Peyer's patch (tissue), 4 donors: ENCODE results near the gene MYO9B. TPM values are rescaled to one million over a fixed set of nuclear protein-coding genes. Genes with fewer than 3 reads are reported as not detected.
"Not testable (repeated sequence)": the region's sequence is repeated elsewhere in the genome, so short reads cannot be mapped to it uniquely, and the experiment has no call there.

Experiments
- DNase-seq, 3 donors: peaks; one replicate each; pipeline ENCODE4 v3.0.0-alpha.2; 2017 to 2019
- H3K27ac ChIP-seq, 4 donors: fragments of 200-600 bp; sonication (generic); one replicate each; pipeline ENCODE4 v1.5.1; 2016 to 2019
- H3K27me3 ChIP-seq, 2 donors: fragments of 200-600 bp; sonication (generic); one replicate each; pipeline ENCODE4 v1.5.1; 2019
- H3K36me3 ChIP-seq, 3 donors: fragments of 200-600 bp; sonication (generic); one replicate each; pipeline ENCODE4 v1.5.1; 2016 to 2019
- H3K4me1 ChIP-seq, 4 donors: fragments of 200-600 bp; sonication (generic); one replicate each; pipeline ENCODE4 v1.5.1; 2016 to 2019
- H3K4me3 ChIP-seq, 4 donors: fragments of 200-600 bp; sonication (generic); 1 replicate in 3 of 4; 2 replicates in 1 of 4; pipeline ENCODE4 v1.5.1; 2016 to 2019; ENCODE audit warnings: mild to moderate bottlenecking in 1 of 4
- H3K9me3 ChIP-seq, 4 donors: fragments of 200-600 bp; sonication (generic); one replicate each; pipeline ENCODE4 v1.5.1; 2016 to 2019; ENCODE audit warnings: mild to moderate bottlenecking in 1 of 4
- CTCF ChIP-seq, 6 experiments: fragments of 450-650 bp in 4 of 6; fragments of 200-600 bp in 2 of 6; sonication (generic) in 1 of 6; IDR thresholded peaks; one replicate each; pipeline ENCODE4 v1.5.1; 2017 to 2019; ENCODE audit warnings: antibody characterized with exemption in 6 of 6, mild to moderate bottlenecking in 3 of 6, moderate library complexity in 1 of 6
- POLR2A ChIP-seq, 2 donors: fragments of 450-650 bp; IDR thresholded peaks; one replicate each; pipeline ENCODE4 v1.5.1; 2017; ENCODE audit warnings: antibody characterized with exemption in 2 of 2, mild to moderate bottlenecking in 2 of 2, moderate library complexity in 2 of 2
- total RNA-seq, 4 donors: library from RNA; depleted of rRNA; stranded (reverse); fragments of >200 nt; gene quantifications; one replicate each; pipeline ENCODE4 v1.1.0, GENCODE V29; 2016

The MYO9B gene
- total RNA-seq, 4 donors from 2014 or later, result 65.3 to 578 (median 143) TPM

- no peak overlapping the region for H3K4me3 ChIP-seq
- DNase-seq, result peak in 2 of 3 donors; percentile 65 to 81
- peak overlapping the region in 2 of 4 donors; percentile 42 to 63 for H3K27ac ChIP-seq
- TF ChIP-seq CTCF (IDR thresholded peaks at IDR 0.05), result no peak
- no peak for TF ChIP-seq POLR2A (IDR thresholded peaks at IDR 0.05)
- H3K36me3 ChIP-seq, result peaks cover 0 to 46% (median 0%) of the 10 kb centered on the region in 3 donors
- H3K9me3 ChIP-seq, result no peaks in the 10 kb centered on the region
- H3K27me3 ChIP-seq, result no peaks in the 10 kb centered on the region
- H3K4me1 ChIP-seq, result peaks cover 0 to 14% (median 2%) of the 10 kb centered on the region in 4 donors
Measured at GRCh38 chr19:17101686-17102628, 26.4 kb downstream of the MYO9B start.

- TF ChIP-seq POLR2A (IDR thresholded peaks at IDR 0.05), result no peak
- peak in 5 of 6 experiments; percentile 15 to 42 (median 19) for TF ChIP-seq CTCF (IDR thresholded peaks at IDR 0.05)
- Histone ChIP-seq H3K4me3 (no peak overlapping the region), H3K9me3 (no peaks in the 10 kb centered on the region), H3K36me3 (peaks cover 0 to 46% (median 0%) of the 10 kb centered on the region in 3 donors), H3K4me1 (peaks cover 0 to 12% (median 7%) of the 10 kb centered on the region in 4 donors), H3K27me3 (no peaks in the 10 kb centered on the region), H3K27ac (peak overlapping the region in 1 of 4 donors; percentile 63)
- DNase-seq, result peak in 1 of 3 donors; percentile 64
Measured at GRCh38 chr19:17103177-17103576, 27.6 kb downstream of the MYO9B start.

DNA sequence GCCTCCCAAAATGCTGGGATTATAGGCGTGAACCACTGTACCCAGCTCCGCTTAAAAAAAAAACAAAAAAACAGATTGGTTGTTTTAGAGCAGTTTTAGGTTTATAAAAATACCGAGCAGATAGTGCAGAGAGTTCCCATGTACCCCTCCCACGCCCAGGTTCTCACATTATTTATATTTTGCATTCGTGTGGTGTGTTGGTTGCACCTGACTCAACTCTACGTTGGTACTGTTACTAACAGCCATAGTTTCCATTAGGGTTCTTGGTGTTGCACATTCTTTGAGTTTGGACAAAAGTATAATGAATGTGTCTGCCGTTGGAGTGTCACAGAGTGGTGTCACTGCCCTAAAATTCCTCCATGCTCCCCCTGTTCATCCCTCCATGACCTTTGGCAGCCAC, 29.1 kb downstream of the MYO9B start:
- no peaks in the 10 kb centered on the region for H3K27me3 ChIP-seq
- H3K9me3 ChIP-seq, result no peaks in the 10 kb centered on the region
- DNase-seq, result no peak
- H3K36me3 ChIP-seq, result peaks cover 0 to 46% (median 0%) of the 10 kb centered on the region in 3 donors
- peaks cover 0 to 15% (median 13%) of the 10 kb centered on the region in 4 donors for H3K4me1 ChIP-seq
- H3K4me3 ChIP-seq, result no peak overlapping the region
- peak overlapping the region in 1 of 4 donors; percentile 82 for H3K27ac ChIP-seq
- TF ChIP-seq CTCF (IDR thresholded peaks at IDR 0.05) (no peak), POLR2A (IDR thresholded peaks at IDR 0.05) (no peak)

DNA sequence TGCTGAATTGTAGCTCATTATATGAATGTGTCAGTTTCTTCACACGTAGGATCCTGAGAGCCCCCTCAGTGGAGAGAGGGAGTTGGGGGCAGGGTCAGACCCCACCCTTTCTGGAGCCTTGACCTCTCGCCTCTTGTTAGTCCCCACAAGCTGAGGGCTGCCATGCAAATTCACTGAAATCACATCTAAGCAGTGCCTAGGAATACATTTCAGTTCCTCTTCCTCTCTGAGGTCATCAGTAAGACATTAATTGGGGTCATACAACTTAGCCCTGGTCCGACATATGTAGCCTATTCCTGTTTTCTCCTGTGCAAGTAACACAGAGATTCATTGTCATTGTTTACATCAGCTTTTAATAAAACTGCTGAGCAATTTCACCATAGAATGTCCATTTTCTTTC, 30.0 kb downstream of the MYO9B start:
- Histone ChIP-seq H3K27ac (peak overlapping the region in 3 of 4 donors; percentile 5 to 82 (median 53)), H3K36me3 (peaks cover 0 to 46% (median 0%) of the 10 kb centered on the region in 3 donors), H3K4me1 (peaks cover 0 to 20% (median 14%) of the 10 kb centered on the region in 4 donors), H3K27me3 (no peaks in the 10 kb centered on the region), H3K4me3 (no peak overlapping the region), H3K9me3 (no peaks in the 10 kb centered on the region)
- TF ChIP-seq POLR2A (IDR thresholded peaks at IDR 0.05), result no peak
- no peak for TF ChIP-seq CTCF (IDR thresholded peaks at IDR 0.05)
- peak in 1 of 3 donors; percentile 50 for DNase-seq

DNA sequence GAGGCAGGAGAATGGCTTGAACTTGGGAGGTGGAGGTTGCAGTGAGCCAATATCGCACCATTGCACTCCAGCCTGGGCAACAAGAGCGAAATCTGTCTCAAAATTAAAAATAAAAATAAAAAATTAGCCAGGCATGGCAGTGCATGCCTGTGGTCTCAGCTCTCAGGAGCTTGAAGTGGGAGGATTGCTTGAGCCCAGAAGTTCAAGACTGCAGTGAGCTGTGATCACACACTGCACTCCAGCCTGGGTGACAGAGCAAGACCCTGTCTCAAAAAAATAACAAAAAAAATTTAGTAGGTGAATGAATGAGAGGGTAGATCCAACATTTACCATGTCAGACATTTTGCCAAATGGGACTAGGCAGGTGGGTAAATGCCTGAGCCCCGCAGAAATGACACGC, 31.4 kb downstream of the MYO9B start:
- Histone ChIP-seq H3K36me3 (peaks cover 0 to 37% (median 0%) of the 10 kb centered on the region in 3 donors), H3K27ac (peak overlapping the region; percentile 38 to 83 (median 81)), H3K4me1 (peaks cover 0 to 25% (median 14%) of the 10 kb centered on the region in 4 donors)
- H3K27me3 ChIP-seq, H3K4me3 ChIP-seq, DNase-seq, H3K9me3 ChIP-seq: not testable (repeated sequence)
